Ishikawa (cell line): Measurements from ENCODE around the gene RAB19.

Source experiments
- CREB1 ChIP-seq: IDR thresholded peaks from 2 replicates; pipeline ENCODE4 v1.6.1; 2012; ENCODE audit warnings: low read depth
- EP300 ChIP-seq: IDR thresholded peaks from 2 replicates; pipeline ENCODE4 v1.6.1; 2012; ENCODE audit warnings: borderline replicate concordance
- RAD21 ChIP-seq: IDR thresholded peaks from 2 replicates; pipeline ENCODE4 v1.6.1; 2012; ENCODE audit warnings: low read depth
- TEAD4 ChIP-seq: IDR thresholded peaks from 2 replicates; pipeline ENCODE4 v1.6.1; 2012

DNA sequence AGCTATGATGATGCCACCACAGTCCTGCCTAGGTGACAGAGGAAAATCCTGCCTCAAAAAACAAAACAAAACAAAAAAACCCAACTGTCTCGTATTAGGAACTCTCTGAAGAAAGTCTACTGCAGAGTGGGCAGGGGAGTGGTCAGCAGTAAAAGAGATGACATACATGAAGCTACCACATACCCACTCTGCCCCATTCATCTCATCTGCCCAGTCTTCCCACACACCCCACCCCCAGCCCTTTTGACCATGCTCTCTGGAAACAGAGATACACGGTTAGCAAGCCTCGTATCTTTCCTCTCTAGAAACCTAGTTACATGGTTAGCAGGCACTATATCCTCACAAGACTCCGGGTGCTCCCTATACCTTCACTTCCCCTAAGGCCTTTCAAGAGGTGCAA, 13.8 kb upstream of the RAB19 start:
- TF ChIP-seq EP300 (no peak), RAD21 (no peak), CREB1 (no peak), TEAD4 (no peak)
